MM.1S (cell line): Measurements from ENCODE around the gene CCL21.

Source experiments
- CTCF ChIP-seq: fragments of 300-600 bp; sonication (generic); IDR thresholded peaks from 2 replicates; pipeline ENCODE4 v1.5.1; 2016; ENCODE audit warnings: antibody characterized with exemption, low read length, mixed read lengths
- EZH2 ChIP-seq: fragments of 300-600 bp; sonication (generic); optimal IDR thresholded peaks from 2 replicates; pipeline ENCODE3; 2017; ENCODE audit warnings: low read depth, mild to moderate bottlenecking, antibody characterized with exemption, low read length, mixed read lengths
- EZH2phosphoT487 ChIP-seq: fragments of 300-600 bp; sonication (generic); IDR thresholded peaks from 2 replicates; pipeline ENCODE4 v1.6.1; 2018; ENCODE audit warnings: antibody characterized with exemption, low read length

- TF ChIP-seq CTCF = no peak
- TF ChIP-seq EZH2 = no peak
- TF ChIP-seq EZH2phosphoT487 = no peak
Measured at GRCh38 chr9:34684145-34684544, 25.8 kb downstream of the CCL21 start.
